HG03039 (cell line): Measurements from ENCODE around the gene LHX3.

ENCODE experiments used
- ATAC-seq: cut with Tn5 transposase; IDR thresholded peaks from one replicate; pipeline ENCODE4 v1.9.1; 2021; ENCODE audit warnings: mild to moderate bottlenecking, moderate library complexity; ENCODE audit not compliant: unreplicated experiment

LHX3 gene

GRCh38 chr9:136193891-136194279, 11.0 kb downstream of the LHX3 start:
- ATAC-seq, result no peak

DNA sequence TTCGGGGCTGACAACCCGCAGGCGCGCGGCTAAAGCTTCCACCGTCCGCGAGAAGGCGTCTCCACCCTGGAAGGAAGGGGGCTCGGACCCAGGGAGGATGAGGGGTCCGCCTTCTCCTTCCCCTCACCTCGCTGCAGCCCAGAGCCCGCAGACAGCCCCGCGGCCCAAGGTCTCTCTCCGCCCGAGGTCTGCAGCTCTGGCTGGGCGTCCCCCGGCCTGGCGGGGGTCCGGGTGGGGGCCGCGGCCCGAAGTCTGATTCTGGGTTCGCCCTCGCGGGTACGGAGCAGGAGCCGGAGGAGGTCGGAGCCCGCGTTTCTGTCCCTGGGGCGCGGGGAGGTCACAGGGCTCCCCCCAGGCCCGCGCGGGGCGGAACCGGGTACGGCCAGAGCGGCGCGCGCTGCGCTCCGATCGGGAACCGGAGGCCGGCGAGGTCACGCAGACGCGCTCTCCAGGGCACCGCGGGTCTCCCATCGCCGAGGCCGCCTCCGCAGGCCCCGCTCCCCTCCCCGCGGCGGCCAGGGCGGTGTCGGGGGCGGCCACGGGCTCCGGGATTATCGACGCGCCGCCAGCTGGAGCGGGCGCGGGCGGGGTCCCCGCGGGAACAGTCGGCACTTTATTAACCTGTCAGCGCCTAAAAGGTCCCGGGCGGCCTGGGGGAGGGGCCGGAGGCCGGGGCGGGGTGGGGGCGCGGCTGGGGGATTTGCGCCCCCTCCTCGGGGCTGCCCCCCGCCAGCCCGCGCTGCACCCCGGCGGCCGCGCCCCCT, 11.6 kb downstream of the LHX3 start:
- no peak for ATAC-seq

DNA sequence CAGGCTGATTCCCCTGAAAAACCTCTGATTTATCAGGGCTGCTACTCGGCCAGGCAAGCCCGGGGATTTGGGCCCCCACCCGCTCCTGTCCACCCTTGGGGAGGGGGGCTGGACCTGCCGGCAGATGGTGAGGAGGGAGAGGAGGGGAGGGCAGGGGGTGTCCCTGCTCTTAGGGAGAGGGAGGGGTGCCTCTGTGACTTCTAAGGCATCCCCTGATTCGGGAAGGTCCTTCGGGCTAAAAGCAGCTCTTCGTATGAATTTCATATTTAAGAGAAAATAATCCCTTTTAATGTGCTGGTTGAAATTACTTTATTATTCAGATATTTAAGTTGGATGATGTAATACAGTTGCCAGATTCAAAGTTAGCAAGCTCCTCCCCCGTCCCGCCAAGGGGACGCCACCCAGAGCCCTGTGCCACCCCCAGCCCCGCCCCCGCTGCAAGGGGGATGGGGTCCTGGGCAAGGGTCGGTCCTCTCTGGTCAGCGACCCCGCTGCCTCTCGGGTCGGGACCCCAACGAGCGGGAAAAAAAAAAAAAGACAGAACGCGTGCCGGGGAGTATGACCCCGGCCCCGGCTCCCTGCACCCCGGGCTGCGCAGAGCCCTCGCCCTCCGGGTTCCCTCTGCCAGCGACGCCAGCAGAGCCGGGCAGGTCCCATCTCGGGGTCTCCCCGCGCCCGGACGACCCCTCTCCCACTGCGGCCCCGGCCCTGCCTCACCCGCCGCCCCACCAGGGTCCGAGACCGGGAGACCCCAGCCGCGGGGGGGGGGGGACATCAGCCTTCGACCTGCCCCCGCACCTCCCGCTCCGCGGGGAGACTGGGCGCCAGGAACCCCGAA, 12.4 kb downstream of the LHX3 start:
- no peak for ATAC-seq

DNA sequence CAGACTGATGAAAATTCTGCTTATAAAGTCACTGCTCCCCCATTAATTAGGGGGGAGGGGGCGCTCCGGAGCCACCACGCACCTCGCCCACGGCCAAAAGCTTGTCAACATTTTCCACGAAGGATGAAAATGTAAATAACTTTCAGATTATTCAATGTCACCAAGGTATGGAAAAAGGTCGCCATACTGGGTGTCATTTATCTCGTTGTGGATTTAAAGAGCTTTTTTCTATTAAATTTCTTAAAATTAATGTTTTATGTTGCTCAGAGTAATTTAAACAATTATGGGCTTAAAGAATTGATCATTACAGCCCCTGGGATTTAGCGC, 13.0 kb downstream of the LHX3 start:
- no peak for ATAC-seq

GRCh38 chr9:136191099-136191959, 13.6 kb downstream of the LHX3 start:
- no peak for ATAC-seq

GRCh38 chr9:136190656-136191055, 14.3 kb downstream of the LHX3 start:
- ATAC-seq, result no peak

GRCh38 chr9:136190237-136190601, 14.7 kb downstream of the LHX3 start:
- no peak for ATAC-seq

DNA sequence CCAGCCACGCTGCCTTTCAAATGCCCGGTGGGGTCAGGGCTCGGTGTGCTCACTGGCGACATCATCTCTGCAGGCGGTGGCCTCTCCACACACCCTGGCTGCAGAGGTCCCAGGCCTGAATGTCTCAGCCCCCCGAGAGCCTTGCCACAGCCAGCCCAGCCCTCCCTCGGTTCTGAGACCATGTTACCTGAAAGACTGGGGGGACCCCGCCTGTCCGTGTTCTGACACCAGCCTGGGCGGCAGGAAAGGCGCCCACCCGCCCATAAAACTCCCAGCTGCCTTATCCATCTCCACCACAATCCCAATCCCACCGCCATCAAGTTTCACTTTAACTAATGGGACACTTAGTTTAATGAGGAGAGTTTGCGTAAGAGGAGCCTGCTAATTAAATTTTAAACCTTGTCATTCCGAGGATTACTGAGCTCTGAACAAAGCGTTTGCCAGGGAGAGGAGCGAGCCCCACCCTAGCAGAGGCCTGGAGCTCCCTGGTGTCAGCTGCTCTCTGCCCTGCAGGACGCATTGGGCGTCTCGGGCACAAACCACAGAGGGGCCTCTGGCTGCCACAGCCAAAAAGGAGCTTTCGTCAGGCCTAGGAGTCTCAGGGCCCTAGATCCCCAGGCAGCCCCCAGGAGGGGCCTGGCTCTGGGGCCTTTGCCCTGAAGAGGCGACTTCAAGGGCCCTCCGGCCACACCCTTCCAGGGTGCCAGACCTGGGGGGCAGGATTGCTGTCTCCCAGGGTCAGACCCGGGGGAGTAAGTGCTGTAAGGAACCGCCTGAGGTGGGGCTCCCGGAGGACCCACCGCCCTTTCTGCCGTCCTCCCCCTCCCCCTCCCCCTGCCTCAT, 15.3 kb downstream of the LHX3 start:
- no peak for ATAC-seq

- ATAC-seq, result no peak
These were observed 17.0 kb downstream of the LHX3 start for GRCh38 chr9:136187683-136188586.

DNA sequence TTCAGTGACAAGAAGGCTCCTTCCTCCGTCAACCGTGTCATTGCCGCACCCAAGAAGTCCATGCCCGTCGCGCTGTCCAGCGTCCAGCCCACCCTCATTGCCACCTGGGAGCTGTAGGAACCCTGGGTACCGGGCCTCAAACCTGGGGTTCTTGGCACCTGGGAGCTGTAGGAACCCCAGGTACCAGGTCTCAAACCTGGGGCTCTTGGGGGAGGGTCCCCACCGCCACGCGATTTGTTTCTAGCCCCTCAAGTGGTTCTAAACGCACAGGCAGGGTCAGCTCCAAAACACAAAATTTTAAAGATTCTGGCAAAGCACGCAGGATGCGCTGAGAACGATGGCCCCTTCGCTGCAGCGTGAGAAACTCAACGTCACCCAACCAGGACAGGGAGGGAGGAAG, 17.7 kb downstream of the LHX3 start:
- ATAC-seq, result no peak

DNA sequence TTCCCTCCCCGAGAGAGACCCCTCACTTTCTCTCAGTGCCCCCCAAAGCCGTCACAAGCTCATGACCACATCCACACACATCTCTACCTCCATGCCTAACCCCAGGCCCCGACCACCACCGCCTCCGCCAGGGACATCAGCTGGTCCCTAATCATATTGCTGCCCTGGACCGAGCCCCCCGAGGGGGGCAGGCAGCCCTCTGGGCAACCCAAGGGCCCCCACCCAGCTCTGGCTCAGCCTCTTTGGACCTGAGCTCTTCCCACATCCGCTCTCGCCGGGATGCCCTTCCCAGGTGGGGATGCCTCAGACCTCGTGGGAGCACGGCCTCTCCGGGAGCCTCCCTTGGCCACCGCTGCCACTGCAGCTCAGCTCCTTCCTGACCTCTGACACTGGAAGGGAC, 18.5 kb downstream of the LHX3 start:
- ATAC-seq, result no peak

DNA sequence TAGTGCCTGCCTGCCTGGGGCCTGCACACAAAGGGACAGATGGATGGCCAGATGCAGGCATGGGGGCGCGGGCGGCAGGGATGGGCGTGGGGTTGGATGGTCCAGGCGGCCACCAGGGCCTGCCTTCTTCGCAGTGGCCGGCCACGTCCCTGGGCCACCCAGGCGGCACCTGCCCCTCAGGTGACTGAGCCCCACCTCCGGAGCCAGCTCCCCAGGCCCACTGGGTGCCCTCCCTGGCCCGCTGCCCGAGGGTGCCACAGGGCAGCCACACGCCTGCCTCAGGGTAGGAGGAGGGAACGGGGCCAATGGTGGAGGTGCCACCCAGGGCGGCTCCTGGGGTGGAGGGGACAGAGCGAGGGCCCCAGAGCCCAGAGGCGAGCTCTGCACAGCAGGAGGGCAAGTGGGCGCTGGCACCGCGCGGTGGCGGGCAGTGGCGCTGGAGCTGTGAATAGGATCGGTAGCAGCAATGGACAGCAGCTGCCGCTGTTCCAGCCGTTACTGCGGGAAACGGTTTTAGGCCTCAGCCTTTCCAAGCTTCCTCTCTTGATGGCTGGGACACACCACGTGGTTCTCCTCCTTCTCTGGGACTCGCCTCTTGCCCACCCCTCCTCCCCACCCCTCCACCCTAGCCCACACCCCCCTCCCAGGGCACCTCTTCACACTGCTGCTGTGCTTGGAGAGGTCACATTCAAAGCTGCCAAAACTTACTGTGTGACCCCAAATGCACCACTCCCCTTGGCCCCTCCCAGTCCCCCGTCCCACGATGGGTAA, 19.1 kb downstream of the LHX3 start:
- ATAC-seq, result no peak

DNA sequence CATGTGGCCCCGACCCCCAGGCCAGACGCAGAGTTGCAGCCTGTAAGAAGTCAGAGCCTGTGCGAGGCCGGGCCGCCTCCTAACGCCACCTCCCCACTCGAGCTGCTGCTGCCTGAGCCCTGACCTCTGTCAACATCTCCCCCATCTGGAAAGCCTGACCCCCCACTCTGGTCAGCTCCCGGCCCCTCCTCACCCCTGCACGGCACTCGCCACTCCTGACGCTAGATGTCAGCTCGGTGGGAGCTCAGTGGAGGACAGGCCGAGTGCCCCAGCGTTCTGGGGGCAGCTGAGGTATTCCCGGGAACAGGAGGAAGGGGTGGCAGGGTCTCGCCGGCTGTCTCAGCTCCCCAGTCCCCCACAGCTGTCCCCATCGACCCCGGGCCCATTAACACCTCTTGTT, 19.9 kb downstream of the LHX3 start:
- ATAC-seq, result no peak

DNA sequence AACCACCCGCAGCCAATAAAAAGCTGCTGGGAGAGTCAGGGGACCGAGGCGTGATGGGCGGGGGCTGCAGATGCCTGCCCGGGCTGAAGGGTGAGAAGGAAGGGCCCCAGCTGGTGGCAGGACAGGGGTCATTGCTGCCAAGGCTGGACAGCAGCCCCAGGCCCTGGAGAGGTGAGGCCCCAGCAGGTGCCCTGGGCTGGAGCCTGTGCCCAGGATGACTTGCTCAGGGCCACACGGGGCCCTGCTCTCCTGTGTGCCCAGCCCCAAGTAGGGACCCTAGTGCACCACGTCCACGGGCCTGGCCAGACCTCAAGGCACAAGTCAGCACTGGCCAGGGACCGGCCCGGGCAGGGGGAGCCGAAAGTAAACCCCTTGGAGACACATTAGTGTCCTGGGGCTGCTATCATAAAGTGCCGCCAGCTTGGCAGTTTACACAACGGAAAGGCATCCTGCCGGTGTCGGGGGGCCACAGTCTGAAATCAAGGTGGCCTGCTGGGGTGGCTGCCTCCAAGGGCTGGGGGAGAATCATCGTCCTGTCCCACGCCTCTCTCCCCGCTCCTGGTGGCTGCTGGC, 22.0 kb downstream of the LHX3 start:
- no peak for ATAC-seq

GRCh38 chr9:136182420-136182787, 22.5 kb downstream of the LHX3 start:
- no peak for ATAC-seq

- no peak for ATAC-seq
These were observed 23.0 kb downstream of the LHX3 start for GRCh38 chr9:136181784-136182419.

DNA sequence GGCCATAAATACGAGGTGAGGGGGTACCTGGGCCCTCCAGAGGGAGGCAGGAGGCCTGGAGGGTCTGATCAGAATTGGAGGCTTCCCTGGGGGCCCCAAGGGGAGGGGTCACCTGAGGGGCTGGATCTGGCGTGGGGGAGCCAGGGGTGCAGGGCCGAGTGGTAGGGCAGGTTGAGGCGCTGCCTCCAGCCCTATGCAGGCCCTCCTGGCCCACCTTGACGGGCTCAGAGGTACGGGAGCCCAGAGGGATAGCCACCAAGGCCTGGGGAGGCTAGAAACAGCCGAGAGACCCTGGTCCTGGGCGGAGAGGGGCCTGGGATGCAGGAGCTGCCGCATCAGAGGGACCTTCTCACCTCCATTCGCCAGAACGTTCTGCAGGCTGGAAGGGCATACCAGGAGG, 24.3 kb downstream of the LHX3 start:
- ATAC-seq, result no peak

DNA sequence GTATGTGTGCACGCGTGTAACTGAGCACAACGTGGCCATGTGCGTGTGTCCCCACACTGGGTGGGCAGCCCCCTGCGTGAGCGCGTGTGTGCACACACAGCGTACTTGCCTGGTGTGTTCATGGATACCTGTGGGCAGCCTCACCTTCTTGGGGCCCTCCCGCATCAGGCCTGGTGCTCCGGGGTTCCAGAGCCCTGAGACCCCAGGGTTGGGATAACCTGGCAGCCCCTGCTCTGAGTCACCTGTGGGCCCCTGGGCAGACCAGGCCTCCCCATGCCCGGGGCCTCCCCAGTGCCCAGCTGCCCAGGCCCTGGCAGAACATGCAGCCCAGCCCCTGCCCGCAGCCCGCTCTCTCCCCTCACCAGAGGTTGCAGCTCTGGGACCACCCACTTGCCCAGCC, 25.2 kb downstream of the LHX3 start:
- ATAC-seq, result no peak
